Esophagus squamous epithelium (tissue), 4 donors: ENCODE data around the gene FLNB.

ENCODE experiments used
- POLR2A ChIP-seq, 4 donors: fragments of 450-650 bp; IDR thresholded peaks; one replicate each; pipeline ENCODE4 v1.6.1; 2017; ENCODE audit warnings: antibody characterized with exemption in 4 of 4, mild to moderate bottlenecking in 4 of 4, moderate library complexity in 3 of 4
- TF ChIP-seq, protein P1 (sequence below), 6 experiments: fragments of 450-650 bp in 4 of 6; fragments of 200-600 bp in 2 of 6; sonication (generic) in 2 of 6; IDR thresholded peaks; one replicate each; pipeline ENCODE4 v1.5.1; 2016 to 2019; ENCODE audit warnings: antibody characterized with exemption in 6 of 6, mild to moderate bottlenecking in 4 of 6, moderate library complexity in 4 of 6

DNA sequence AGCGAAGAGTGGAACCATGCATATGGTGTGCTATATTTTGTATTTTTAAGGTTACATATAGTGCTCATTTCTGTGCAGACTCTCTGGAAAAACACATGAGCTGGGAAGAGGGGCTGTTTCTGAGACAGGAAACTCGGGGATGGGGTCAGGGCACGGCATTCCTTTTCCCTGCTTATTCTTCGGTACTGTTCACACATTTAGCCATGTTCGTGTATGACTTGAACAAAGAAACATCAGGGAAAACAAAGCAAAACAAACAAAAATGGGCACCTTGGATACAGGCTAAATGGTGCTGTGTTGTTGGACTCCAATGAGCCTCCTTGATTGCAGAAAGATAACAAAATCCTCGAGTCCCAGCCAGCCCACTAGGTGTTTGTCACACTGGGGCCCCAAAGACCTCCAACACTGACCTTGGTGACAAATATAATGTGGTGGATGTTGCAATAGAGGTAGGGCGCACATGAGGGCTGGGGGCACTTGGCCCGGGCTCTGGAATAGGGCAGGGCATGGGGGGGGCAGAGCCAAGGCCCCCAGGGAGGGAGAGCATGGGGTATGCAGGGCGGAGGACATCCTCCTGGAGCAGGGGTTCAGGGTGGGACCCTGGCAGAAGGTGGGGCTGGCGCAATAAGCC is 183.3 kb downstream of the FLNB start:
- TF ChIP-seq, protein P1, sequence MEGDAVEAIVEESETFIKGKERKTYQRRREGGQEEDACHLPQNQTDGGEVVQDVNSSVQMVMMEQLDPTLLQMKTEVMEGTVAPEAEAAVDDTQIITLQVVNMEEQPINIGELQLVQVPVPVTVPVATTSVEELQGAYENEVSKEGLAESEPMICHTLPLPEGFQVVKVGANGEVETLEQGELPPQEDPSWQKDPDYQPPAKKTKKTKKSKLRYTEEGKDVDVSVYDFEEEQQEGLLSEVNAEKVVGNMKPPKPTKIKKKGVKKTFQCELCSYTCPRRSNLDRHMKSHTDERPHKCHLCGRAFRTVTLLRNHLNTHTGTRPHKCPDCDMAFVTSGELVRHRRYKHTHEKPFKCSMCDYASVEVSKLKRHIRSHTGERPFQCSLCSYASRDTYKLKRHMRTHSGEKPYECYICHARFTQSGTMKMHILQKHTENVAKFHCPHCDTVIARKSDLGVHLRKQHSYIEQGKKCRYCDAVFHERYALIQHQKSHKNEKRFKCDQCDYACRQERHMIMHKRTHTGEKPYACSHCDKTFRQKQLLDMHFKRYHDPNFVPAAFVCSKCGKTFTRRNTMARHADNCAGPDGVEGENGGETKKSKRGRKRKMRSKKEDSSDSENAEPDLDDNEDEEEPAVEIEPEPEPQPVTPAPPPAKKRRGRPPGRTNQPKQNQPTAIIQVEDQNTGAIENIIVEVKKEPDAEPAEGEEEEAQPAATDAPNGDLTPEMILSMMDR (IDR thresholded peaks at IDR 0.05) = no peak
- TF ChIP-seq POLR2A (IDR thresholded peaks at IDR 0.05) = no peak
